ENCODE measurements around the gene ZBTB4. TPM values are rescaled to one million over a fixed set of nuclear protein-coding genes. Genes with fewer than 3 reads are reported as not detected.
A peak's percentile ranks its signal among the peaks of the same experiment; 100 is the strongest.

ZBTB4 gene
- 38.6 TPM for polyA plus RNA-seq (2013, experiment 1 of 2)
- polyA plus RNA-seq (2013, experiment 2 of 2): 37.3 TPM

- under 1% methylated on average over 58 of the region's 92 CpGs for WGBS
- H3K23ac ChIP-seq (ENCODE audit: low read length in 2 of 2): peak within 1 kb of the TSS in 1 of 2 experiments; percentile 99
- H2BK120ac ChIP-seq (ENCODE audit: low read depth, low read length): peak within 1 kb of the TSS; percentile 98
- H2BK12ac ChIP-seq (ENCODE audit: low read length in 2 of 2): peak within 1 kb of the TSS; percentile 89 to 94
- H2BK5ac ChIP-seq (ENCODE audit: low read depth, low read length, poor library complexity, severe bottlenecking): peak within 1 kb of the TSS; percentile 98
- H3K79me1 ChIP-seq (replicated peaks; ENCODE audit: low read length, poor library complexity, severe bottlenecking): peaks cover 4% of the 10 kb centered on the region
- peaks cover 44% of the 10 kb centered on the region for H3K4me1 ChIP-seq (ENCODE audit: control insufficient read depth, insufficient read depth, low read depth, low read length)
- peak within 1 kb of the TSS; percentile 75 for H2AFZ ChIP-seq (ENCODE audit: low read depth, low read length)
- peak within 1 kb of the TSS; percentile 98 to 100 for H3K18ac ChIP-seq (ENCODE audit: low read depth in 1 of 2, low read length in 2 of 2)
- H3K9me3 ChIP-seq (ENCODE audit: control insufficient read depth, low read length): no peaks in the 10 kb centered on the region
- peak within 1 kb of the TSS; percentile 96 for H3K9ac ChIP-seq (ENCODE audit: low read length)
- peak within 1 kb of the TSS; percentile 91 for H3K4me2 ChIP-seq (ENCODE audit: low read length, poor library complexity, severe bottlenecking)
- no peaks in the 10 kb centered on the region for H3K27me3 ChIP-seq (ENCODE audit: control insufficient read depth in 1 of 2, insufficient read depth in 1 of 2, low read length in 2 of 2)
- H3K4ac ChIP-seq (ENCODE audit: low read depth in 1 of 2, low read length in 2 of 2): peak within 1 kb of the TSS; percentile 98 to 100
- peak within 1 kb of the TSS; percentile 98 for H2BK15ac ChIP-seq (ENCODE audit: low read depth, poor library complexity, severe bottlenecking)
- peak within 1 kb of the TSS; percentile 71 for H2AK5ac ChIP-seq (ENCODE audit: low read length, severe bottlenecking)
- peak within 1 kb of the TSS; percentile 96 to 99 for H3K14ac ChIP-seq (ENCODE audit: low read length in 2 of 2)
- H3K36me3 ChIP-seq (ENCODE audit: control insufficient read depth in 1 of 2, insufficient read depth in 2 of 2, low read depth in 1 of 2, low read length in 2 of 2): peaks cover 0 to 5% of the 10 kb centered on the region in 2 experiments
- peak; percentile 65 for DNase-seq
- peak within 1 kb of the TSS; percentile 86 for H3K27ac ChIP-seq (ENCODE audit: low read length, poor library complexity, severe bottlenecking)
- H4K91ac ChIP-seq (ENCODE audit: low read length): peak within 1 kb of the TSS; percentile 100
- peak within 1 kb of the TSS; percentile 89 to 90 for H3K4me3 ChIP-seq (ENCODE audit: insufficient read depth in 1 of 2, low read depth in 1 of 2, low read length in 2 of 2)
- H4K8ac ChIP-seq (ENCODE audit: low read length): peak within 1 kb of the TSS; percentile 100
These were observed at the start of gene ZBTB4 for GRCh38 chr17:7479213-7480088. ZBTB4 (minus strand) TSS chr17:7479631; CDS start chr17:7466801, 12,830 bp downstream.

- Histone ChIP-seq H2AFZ (ENCODE audit: low read depth, low read length) (no peak overlapping the region), H3K4me1 (ENCODE audit: control insufficient read depth, insufficient read depth, low read depth, low read length) (no peaks in the 10 kb centered on the region), H2BK15ac (ENCODE audit: low read depth, poor library complexity, severe bottlenecking) (no peak overlapping the region), H3K14ac (ENCODE audit: low read length in 2 of 2) (no peak overlapping the region), H2AK5ac (ENCODE audit: low read length, severe bottlenecking) (no peak overlapping the region), H3K36me3 (ENCODE audit: control insufficient read depth in 1 of 2, insufficient read depth in 2 of 2, low read depth in 1 of 2, low read length in 2 of 2) (no peaks in the 10 kb centered on the region), H3K18ac (ENCODE audit: low read depth in 1 of 2, low read length in 2 of 2) (no peak overlapping the region), H3K23ac (ENCODE audit: low read length in 2 of 2) (no peak overlapping the region), H3K79me1 (replicated peaks; ENCODE audit: low read length, poor library complexity, severe bottlenecking) (no peaks in the 10 kb centered on the region), H3K9me3 (ENCODE audit: control insufficient read depth, low read length) (peaks cover 30% of the 10 kb centered on the region), H3K4me3 (ENCODE audit: insufficient read depth in 1 of 2, low read depth in 1 of 2, low read length in 2 of 2) (no peak overlapping the region), H3K4me2 (ENCODE audit: low read length, poor library complexity, severe bottlenecking) (no peak overlapping the region), H3K9ac (ENCODE audit: low read length) (no peak overlapping the region), H3K27me3 (ENCODE audit: control insufficient read depth in 1 of 2, insufficient read depth in 1 of 2, low read length in 2 of 2) (no peaks in the 10 kb centered on the region), H2BK120ac (ENCODE audit: low read depth, low read length) (no peak overlapping the region), H2BK5ac (ENCODE audit: low read depth, low read length, poor library complexity, severe bottlenecking) (no peak overlapping the region), H4K91ac (ENCODE audit: low read length) (no peak overlapping the region), H3K27ac (ENCODE audit: low read length, poor library complexity, severe bottlenecking) (no peak overlapping the region), H2BK12ac (ENCODE audit: low read length in 2 of 2) (no peak overlapping the region), H3K4ac (ENCODE audit: low read depth in 1 of 2, low read length in 2 of 2) (no peak overlapping the region), H4K8ac (ENCODE audit: low read length) (no peak overlapping the region)
- no peak for DNase-seq
These were observed 49.4 kb upstream of the ZBTB4 start for GRCh38 chr17:7528842-7529241.

- no peaks in the 10 kb centered on the region for H3K27me3 ChIP-seq (ENCODE audit: control insufficient read depth in 1 of 2, insufficient read depth in 1 of 2, low read length in 2 of 2)
- H3K4me2 ChIP-seq (ENCODE audit: low read length, poor library complexity, severe bottlenecking): no peak overlapping the region
- H3K14ac ChIP-seq (ENCODE audit: low read length in 2 of 2): no peak overlapping the region
- H2BK12ac ChIP-seq (ENCODE audit: low read length in 2 of 2): no peak overlapping the region
- H3K4ac ChIP-seq (ENCODE audit: low read depth in 1 of 2, low read length in 2 of 2): no peak overlapping the region
- no peaks in the 10 kb centered on the region for H3K79me1 ChIP-seq (replicated peaks; ENCODE audit: low read length, poor library complexity, severe bottlenecking)
- peaks cover 0 to 2% of the 10 kb centered on the region in 2 experiments for H3K36me3 ChIP-seq (ENCODE audit: control insufficient read depth in 1 of 2, insufficient read depth in 2 of 2, low read depth in 1 of 2, low read length in 2 of 2)
- H2BK15ac ChIP-seq (ENCODE audit: low read depth, poor library complexity, severe bottlenecking): no peak overlapping the region
- WGBS: 62% methylated on average over 10 of the region's 10 CpGs
- H2BK120ac ChIP-seq (ENCODE audit: low read depth, low read length): no peak overlapping the region
- no peak overlapping the region for H3K18ac ChIP-seq (ENCODE audit: low read depth in 1 of 2, low read length in 2 of 2)
- no peak overlapping the region for H2AK5ac ChIP-seq (ENCODE audit: low read length, severe bottlenecking)
- no peak for DNase-seq
- H4K8ac ChIP-seq (ENCODE audit: low read length): no peak overlapping the region
- H4K91ac ChIP-seq (ENCODE audit: low read length): no peak overlapping the region
- H2BK5ac ChIP-seq (ENCODE audit: low read depth, low read length, poor library complexity, severe bottlenecking): no peak overlapping the region
- H3K9ac ChIP-seq (ENCODE audit: low read length): no peak overlapping the region
- no peak overlapping the region for H2AFZ ChIP-seq (ENCODE audit: low read depth, low read length)
- H3K27ac ChIP-seq (ENCODE audit: low read length, poor library complexity, severe bottlenecking): no peak overlapping the region
- H3K4me3 ChIP-seq (ENCODE audit: insufficient read depth in 1 of 2, low read depth in 1 of 2, low read length in 2 of 2): no peak overlapping the region
- no peaks in the 10 kb centered on the region for H3K4me1 ChIP-seq (ENCODE audit: control insufficient read depth, insufficient read depth, low read depth, low read length)
- peaks cover 10% of the 10 kb centered on the region for H3K9me3 ChIP-seq (ENCODE audit: control insufficient read depth, low read length)
- no peak overlapping the region for H3K23ac ChIP-seq (ENCODE audit: low read length in 2 of 2)
These were observed 43.6 kb upstream of the ZBTB4 start for GRCh38 chr17:7523033-7523432.

GRCh38 chr17:7515911-7516610 lies 36.6 kb upstream of the ZBTB4 start:
- Histone ChIP-seq H3K9me3 (ENCODE audit: control insufficient read depth, low read length) (no peaks in the 10 kb centered on the region), H2BK120ac (ENCODE audit: low read depth, low read length) (no peak overlapping the region), H4K8ac (ENCODE audit: low read length) (no peak overlapping the region), H3K27me3 (ENCODE audit: control insufficient read depth in 1 of 2, insufficient read depth in 1 of 2, low read length in 2 of 2) (no peaks in the 10 kb centered on the region), H3K23ac (ENCODE audit: low read length in 2 of 2) (no peak overlapping the region), H3K18ac (ENCODE audit: low read depth in 1 of 2, low read length in 2 of 2) (no peak overlapping the region), H3K4ac (ENCODE audit: low read depth in 1 of 2, low read length in 2 of 2) (no peak overlapping the region), H4K91ac (ENCODE audit: low read length) (no peak overlapping the region), H2BK15ac (ENCODE audit: low read depth, poor library complexity, severe bottlenecking) (no peak overlapping the region), H2AFZ (ENCODE audit: low read depth, low read length) (no peak overlapping the region), H2BK12ac (ENCODE audit: low read length in 2 of 2) (no peak overlapping the region), H3K4me2 (ENCODE audit: low read length, poor library complexity, severe bottlenecking) (no peak overlapping the region), H3K9ac (ENCODE audit: low read length) (no peak overlapping the region), H2BK5ac (ENCODE audit: low read depth, low read length, poor library complexity, severe bottlenecking) (no peak overlapping the region), H2AK5ac (ENCODE audit: low read length, severe bottlenecking) (no peak overlapping the region), H3K4me3 (ENCODE audit: insufficient read depth in 1 of 2, low read depth in 1 of 2, low read length in 2 of 2) (no peak overlapping the region), H3K14ac (ENCODE audit: low read length in 2 of 2) (no peak overlapping the region), H3K27ac (ENCODE audit: low read length, poor library complexity, severe bottlenecking) (no peak overlapping the region), H3K4me1 (ENCODE audit: control insufficient read depth, insufficient read depth, low read depth, low read length) (no peaks in the 10 kb centered on the region), H3K79me1 (replicated peaks; ENCODE audit: low read length, poor library complexity, severe bottlenecking) (peaks cover 11% of the 10 kb centered on the region), H3K36me3 (ENCODE audit: control insufficient read depth in 1 of 2, insufficient read depth in 2 of 2, low read depth in 1 of 2, low read length in 2 of 2) (peaks cover 45 to 46% of the 10 kb centered on the region in 2 experiments)
- 97% methylated on average over 12 of the region's 13 CpGs for WGBS
- no peak for DNase-seq
